Ishikawa (cell line): ENCODE data around the gene OR10G7.

Source experiments
- CEBPB ChIP-seq: IDR thresholded peaks from 2 replicates; pipeline ENCODE4 v1.6.1; 2012
- CREB1 ChIP-seq: IDR thresholded peaks from 2 replicates; pipeline ENCODE4 v1.6.1; 2012; ENCODE audit warnings: low read depth
- EGR1 ChIP-seq: IDR thresholded peaks from 2 replicates; pipeline ENCODE4 v1.6.1; 2012
- EP300 ChIP-seq: IDR thresholded peaks from 2 replicates; pipeline ENCODE4 v1.6.1; 2012; ENCODE audit warnings: borderline replicate concordance
- FOXM1 ChIP-seq: IDR thresholded peaks from 2 replicates; pipeline ENCODE4 v1.6.1; 2012; ENCODE audit warnings: low read depth, borderline replicate concordance
- MAX ChIP-seq: IDR thresholded peaks from 2 replicates; pipeline ENCODE4 v1.6.1; 2012
- NFIC ChIP-seq: IDR thresholded peaks from 2 replicates; pipeline ENCODE4 v1.6.1; 2012
- RAD21 ChIP-seq: IDR thresholded peaks from 2 replicates; pipeline ENCODE4 v1.6.1; 2012; ENCODE audit warnings: low read depth
- REST ChIP-seq: IDR thresholded peaks from 2 replicates; pipeline ENCODE4 v1.6.1; 2012; ENCODE audit warnings: low read depth, mild to moderate bottlenecking
- TAF1 ChIP-seq: IDR thresholded peaks from 2 replicates; pipeline ENCODE4 v1.6.1; 2012; ENCODE audit warnings: low read depth, mild to moderate bottlenecking
- TCF12 ChIP-seq: IDR thresholded peaks from 2 replicates; pipeline ENCODE4 v1.6.1; 2012; ENCODE audit warnings: low read depth
- TEAD4 ChIP-seq: IDR thresholded peaks from 2 replicates; pipeline ENCODE4 v1.6.1; 2012
- USF1 ChIP-seq: IDR thresholded peaks from 2 replicates; pipeline ENCODE4 v1.6.1; 2012
- YY1 ChIP-seq: IDR thresholded peaks from 2 replicates; pipeline ENCODE4 v1.6.1; 2012; ENCODE audit warnings: low read depth
- ZBTB7A ChIP-seq: IDR thresholded peaks from 2 replicates; pipeline ENCODE4 v1.6.1; 2012; ENCODE audit warnings: low read depth

OR10G7 gene

GRCh38 chr11:124050748-124051147 lies 9.6 kb upstream of the OR10G7 start:
- no peak for TF ChIP-seq TCF12
- no peak for TF ChIP-seq CREB1
- no peak for TF ChIP-seq YY1
- no peak for TF ChIP-seq USF1
- no peak for TF ChIP-seq TAF1
- TF ChIP-seq EGR1 = no peak
- no peak for TF ChIP-seq NFIC
- TF ChIP-seq FOXM1 = no peak
- no peak for TF ChIP-seq EP300
- no peak for TF ChIP-seq REST
- TF ChIP-seq RAD21 = no peak
- no peak for TF ChIP-seq ZBTB7A
- no peak for TF ChIP-seq CEBPB

- TF ChIP-seq EGR1 (no peak), NFIC (no peak), FOXM1 (no peak), YY1 (no peak), CREB1 (no peak), CEBPB (no peak), TAF1 (no peak), USF1 (no peak), ZBTB7A (no peak), TCF12 (no peak), RAD21 (no peak)
Measured at GRCh38 chr11:124043420-124043819, 2.3 kb upstream of the OR10G7 start.

GRCh38 chr11:124039557-124039956 lies 1.6 kb downstream of the OR10G7 start:
- TF ChIP-seq TCF12 (no peak), REST (no peak), ZBTB7A (no peak), NFIC (no peak), EP300 (no peak), TEAD4 (no peak), CEBPB (no peak)

- TF ChIP-seq FOXM1 (no peak), NFIC (no peak), MAX (no peak), ZBTB7A (no peak), EGR1 (no peak), USF1 (no peak), RAD21 (no peak), REST (no peak), TEAD4 (no peak), YY1 (no peak), EP300 (no peak), TAF1 (no peak), CEBPB (no peak), TCF12 (no peak), CREB1 (no peak)
Measured at GRCh38 chr11:124036666-124037065, 4.5 kb downstream of the OR10G7 start.

- TF ChIP-seq FOXM1 (no peak), CREB1 (no peak), TAF1 (no peak), RAD21 (no peak), EP300 (no peak), YY1 (no peak), TEAD4 (no peak), ZBTB7A (no peak), TCF12 (no peak), MAX (no peak), CEBPB (no peak), REST (no peak), USF1 (no peak), EGR1 (no peak), NFIC (no peak)
Measured at GRCh38 chr11:124026498-124026897, 14.6 kb downstream of the OR10G7 start, which contains the start of gene OR10G8. TSS of gene OR10G8 (plus strand) at chr11:124026798. CDS start at chr11:124029623, 2,825 bp downstream.
